Measurements from ENCODE around the gene MAMLD1. TPM values are rescaled to one million over a fixed set of nuclear protein-coding genes. Genes with fewer than 3 reads are reported as not detected.

MAMLD1 gene
- total and polyA plus RNA-seq, 11 donors, result 1.2 to 3.0 (median 1.4) TPM

GRCh38 chrX:150363561-150364346 lies 637 bp downstream of the MAMLD1 start:
- Histone ChIP-seq H3K36me3 (no peaks in the 10 kb centered on the region), H3K4me1 (peaks cover 0 to 20% (median 5%) of the 10 kb centered on the region in 12 donors), H3K4me3 (peak overlapping the region; percentile 19 to 86 (median 64)), H3K27me3 (peaks cover 0 to 43% (median 0%) of the 10 kb centered on the region in 9 donors), H3K27ac (peak overlapping the region in 11 of 12 donors; percentile 46 to 90 (median 78)), H3K9me3 (no peaks in the 10 kb centered on the region)
- intact Hi-C loops (cut with DNase I), result loop anchor here in 9 of 10 donors (1.0 to 10.0 kb wide), 12 partner anchors 111 to 401 kb away; partner anchors contain the start of gene MTMR1 (in 1 of the 9)
- TF ChIP-seq POLR2A (IDR thresholded peaks at IDR 0.05) (no peak), CTCF (IDR thresholded peaks at IDR 0.05) (peak in 1 of 12 donors; percentile 7)
- ATAC-seq (peak in 3 of 4 donors; percentile 33 to 53 (median 40)), DNase-seq (peak in 3 of 5 donors; percentile 25 to 62 (median 29))
- WGBS, 4 donors, result 1 to 40% (median 5%) methylated on average over 7 to 67 of the region's 67 CpGs

GRCh38 chrX:150364347-150365050 lies 1.4 kb downstream of the MAMLD1 start:
- 1 to 37% (median 9%) methylated on average over 42 to 66 of the region's 66 CpGs for WGBS, 4 donors
- peaks cover 0 to 43% (median 0%) of the 10 kb centered on the region in 9 donors for H3K27me3 ChIP-seq
- intact Hi-C loops (cut with DNase I), result loop anchor here in 9 of 10 donors (5.0 to 10.0 kb wide), 13 partner anchors 43 to 402 kb away; partner anchors contain the start of gene MTMR1 (in 1 of the 9)
- DNase-seq (peak in 2 of 5 donors; percentile 23 to 34), ATAC-seq (peak in 1 of 4 donors; percentile 6)
- H3K36me3 ChIP-seq, result no peaks in the 10 kb centered on the region
- TF ChIP-seq CTCF (IDR thresholded peaks at IDR 0.05), result no peak
- TF ChIP-seq POLR2A (IDR thresholded peaks at IDR 0.05), result no peak
- peak overlapping the region in 11 of 12 donors; percentile 46 to 90 (median 78) for H3K27ac ChIP-seq
- H3K4me3 ChIP-seq, result peak overlapping the region; percentile 19 to 86 (median 64)
- peaks cover 0 to 20% (median 5%) of the 10 kb centered on the region in 12 donors for H3K4me1 ChIP-seq
- no peaks in the 10 kb centered on the region for H3K9me3 ChIP-seq

GRCh38 chrX:150365051-150365989 lies 2.2 kb downstream of the MAMLD1 start:
- 1 to 55% (median 19%) methylated on average over 36 to 72 of the region's 75 CpGs for WGBS, 4 donors
- Histone ChIP-seq H3K36me3 (no peaks in the 10 kb centered on the region), H3K27me3 (peaks cover 0 to 41% (median 0%) of the 10 kb centered on the region in 9 donors), H3K9me3 (no peaks in the 10 kb centered on the region), H3K4me1 (peaks cover 0 to 20% (median 5%) of the 10 kb centered on the region in 12 donors), H3K4me3 (peak overlapping the region; percentile 19 to 86 (median 64)), H3K27ac (peak overlapping the region in 11 of 12 donors; percentile 59 to 90 (median 79))
- ATAC-seq, result peak; percentile 49 to 74 (median 64)
- peak; percentile 68 to 88 (median 75) for DNase-seq
- intact Hi-C loops (cut with DNase I), result loop anchor here in 9 of 10 donors (5.0 to 10.0 kb wide), 11 partner anchors 42 to 401 kb away; partner anchors contain the start of gene MTMR1 (in 1 of the 9)
- TF ChIP-seq POLR2A (IDR thresholded peaks at IDR 0.05) (peak in 1 of 2 donors; percentile 17), CTCF (IDR thresholded peaks at IDR 0.05) (peak; percentile 41 to 69 (median 59))
